SK-N-SH treated with all-trans-retinoic acid at 6 μM for 48 hours (cell line): ENCODE results near the gene PDE4B.

Experiments
- ESRRG ChIP-seq: fragments of 250-450 bp; sonication (Bioruptor Pico); IDR thresholded peaks from 2 replicates; pipeline ENCODE4 v1.6.1; 2021; ENCODE audit warnings: mild to moderate bottlenecking
- ZFP3 ChIP-seq: fragments of 250-450 bp; sonication (Bioruptor Pico); IDR thresholded peaks from 2 replicates; pipeline ENCODE4 v1.5.0; 2020; ENCODE audit warnings: mild to moderate bottlenecking, moderate library complexity
- ZNF70 ChIP-seq: fragments of 450-650 bp; formaldehyde crosslinking; IDR thresholded peaks from 2 replicates; pipeline ENCODE4 v1.5.0; 2020; ENCODE audit warnings: mild to moderate bottlenecking, moderate library complexity

DNA sequence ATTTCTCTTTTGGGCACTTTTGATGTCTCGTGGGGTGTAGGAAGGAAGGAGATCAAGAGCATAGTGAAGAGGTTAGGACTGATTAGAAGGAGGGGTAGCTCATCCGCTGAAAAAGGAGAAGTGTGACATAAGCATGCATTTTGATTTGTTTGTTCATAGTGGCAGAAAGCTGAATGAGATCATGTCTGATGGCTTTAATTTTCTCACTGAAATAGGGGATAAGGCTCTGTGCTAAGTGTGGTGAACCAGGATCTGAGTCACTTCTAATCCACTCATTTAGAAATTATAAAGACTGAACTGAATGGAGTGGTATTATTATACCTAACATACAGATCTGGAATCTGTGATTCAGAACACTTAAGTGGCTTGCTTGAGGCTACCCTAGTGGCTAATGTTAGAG lies 344.5 kb downstream of the PDE4B start:
- TF ChIP-seq ESRRG (CRISPR knock-in tag) (no peak), ZFP3 (CRISPR knock-in tag) (no peak), ZNF70 (no peak)
